Measurements from ENCODE around the gene WFDC10B. TPM values are rescaled to one million over a fixed set of nuclear protein-coding genes. Genes with fewer than 3 reads are reported as not detected.
A peak's percentile ranks its signal among the peaks of the same experiment; 100 is the strongest.
"Not testable (repeated sequence)": the region's sequence is repeated elsewhere in the genome, so short reads cannot be mapped to it uniquely, and the experiment has no call there.

Gene WFDC10B
- total RNA-seq, 1 experiment from 2014 or later = not detected

DNA sequence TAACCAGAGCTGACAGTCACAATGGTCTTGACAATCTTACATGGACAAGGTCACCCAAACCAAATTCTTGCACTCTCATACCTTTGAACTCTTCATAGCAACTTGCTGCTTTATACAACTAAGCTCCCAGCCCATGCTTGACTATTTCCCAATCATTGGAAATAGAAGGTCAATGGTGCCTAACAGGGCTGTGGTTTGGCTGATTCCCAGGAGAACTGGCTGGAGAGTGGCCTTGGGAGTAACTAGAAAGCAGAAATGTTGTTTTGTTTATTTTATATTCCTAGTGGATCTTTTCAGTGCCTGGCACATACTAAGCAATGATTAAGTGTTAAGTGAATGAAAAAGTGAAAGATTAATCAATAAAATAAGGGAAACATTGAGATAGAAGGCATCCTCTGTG lies 20.3 kb upstream of the WFDC10B start:
- TF ChIP-seq, protein P1, sequence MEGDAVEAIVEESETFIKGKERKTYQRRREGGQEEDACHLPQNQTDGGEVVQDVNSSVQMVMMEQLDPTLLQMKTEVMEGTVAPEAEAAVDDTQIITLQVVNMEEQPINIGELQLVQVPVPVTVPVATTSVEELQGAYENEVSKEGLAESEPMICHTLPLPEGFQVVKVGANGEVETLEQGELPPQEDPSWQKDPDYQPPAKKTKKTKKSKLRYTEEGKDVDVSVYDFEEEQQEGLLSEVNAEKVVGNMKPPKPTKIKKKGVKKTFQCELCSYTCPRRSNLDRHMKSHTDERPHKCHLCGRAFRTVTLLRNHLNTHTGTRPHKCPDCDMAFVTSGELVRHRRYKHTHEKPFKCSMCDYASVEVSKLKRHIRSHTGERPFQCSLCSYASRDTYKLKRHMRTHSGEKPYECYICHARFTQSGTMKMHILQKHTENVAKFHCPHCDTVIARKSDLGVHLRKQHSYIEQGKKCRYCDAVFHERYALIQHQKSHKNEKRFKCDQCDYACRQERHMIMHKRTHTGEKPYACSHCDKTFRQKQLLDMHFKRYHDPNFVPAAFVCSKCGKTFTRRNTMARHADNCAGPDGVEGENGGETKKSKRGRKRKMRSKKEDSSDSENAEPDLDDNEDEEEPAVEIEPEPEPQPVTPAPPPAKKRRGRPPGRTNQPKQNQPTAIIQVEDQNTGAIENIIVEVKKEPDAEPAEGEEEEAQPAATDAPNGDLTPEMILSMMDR (conservative IDR thresholded peaks at IDR 0.05) = no peak
- no peak for TF ChIP-seq EZH2 (IDR thresholded peaks at IDR 0.05; ENCODE audit: low read depth)
- Histone ChIP-seq H3K9me2 (ENCODE audit: insufficient read depth) (no peaks in the 10 kb centered on the region), H3F3A (ENCODE audit: insufficient read depth, low read depth) (no peaks in the 10 kb centered on the region; the same call in 1 of the 2 replicates), H3K27me3 (ENCODE audit: insufficient read depth, low read depth) (peaks cover 26% of the 10 kb centered on the region; the same call in 1 of the 2 replicates), H3K27ac (no peak overlapping the region), H3K4me1 (replicated peaks; ENCODE audit: insufficient read depth) (no peaks in the 10 kb centered on the region), H4K20me1 (ENCODE audit: insufficient read depth) (no peaks in the 10 kb centered on the region), H3K4me2 (no peak overlapping the region), H3K36me3 (ENCODE audit: low read depth) (no peaks in the 10 kb centered on the region), H2AFZ (no peak overlapping the region), H3K9me3 (ENCODE audit: insufficient read depth, low read depth) (peaks cover 3% of the 10 kb centered on the region; the same call in 1 of the 2 replicates), H3K79me2 (ENCODE audit: low read depth) (no peaks in the 10 kb centered on the region), H3K4me3 (no peak overlapping the region)
- peak in 1 of 2 experiments; percentile 50 for DNase-seq
- no TSS peak for BruUV-seq (replicated peaks)
- intact Hi-C loops (cut with micrococcal nuclease; ENCODE audit: unreplicated experiment) = no loop called here
- POLR2A ChIA-PET (ENCODE audit: unreplicated experiment) = no interaction called here
- CTCF ChIA-PET = no interaction called here

DNA sequence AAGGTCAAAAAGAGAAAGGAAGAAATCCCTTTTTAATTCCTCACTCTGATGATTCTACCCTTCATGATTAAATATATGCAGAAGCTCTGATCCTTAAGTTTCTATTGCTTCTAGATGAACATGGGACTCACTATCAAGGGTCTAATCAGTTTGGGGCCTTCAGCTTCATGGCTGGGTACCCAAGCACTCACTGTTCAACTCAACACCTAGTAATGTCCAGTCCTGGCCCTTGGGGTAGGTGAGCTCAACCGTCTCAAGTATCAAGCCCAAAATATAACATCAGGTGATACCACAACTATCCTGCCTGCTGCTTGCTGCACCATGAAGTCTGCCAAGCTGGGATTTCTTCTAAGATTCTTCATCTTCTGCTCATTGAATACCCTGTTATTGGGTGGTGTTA lies 17.2 kb upstream of the WFDC10B start, which contains the start of gene SPINT4:
Gene SPINT4, plus strand, starts transcription at position 301 of the 400 bp plus-strand sequence. Its CDS starts 21 bp downstream, at position 322.
- POLR2A ChIA-PET (ENCODE audit: unreplicated experiment) = no interaction called here
- BruUV-seq (replicated peaks) = no TSS peak
- H3K9me2 ChIP-seq (ENCODE audit: insufficient read depth) = no peaks in the 10 kb centered on the region
- CTCF ChIA-PET = no interaction called here
- H3K27ac ChIP-seq = no peak within 1 kb of the TSS
- DNase-seq = no peak
- TF ChIP-seq, protein P1 (conservative IDR thresholded peaks at IDR 0.05) = no peak
- no peak for TF ChIP-seq EZH2 (IDR thresholded peaks at IDR 0.05; ENCODE audit: low read depth)
- H3K4me3 ChIP-seq = no peak within 1 kb of the TSS
- no peaks in the 10 kb centered on the region for H3K9me3 ChIP-seq (ENCODE audit: insufficient read depth, low read depth)
- no peaks in the 10 kb centered on the region for H3K4me1 ChIP-seq (replicated peaks; ENCODE audit: insufficient read depth)
- no peaks in the 10 kb centered on the region; the same call in 1 of the 2 replicates for H3F3A ChIP-seq (ENCODE audit: insufficient read depth, low read depth)
- H3K27me3 ChIP-seq (ENCODE audit: insufficient read depth, low read depth) = peaks cover 26% of the 10 kb centered on the region; the same call in 1 of the 2 replicates
- intact Hi-C loops (cut with micrococcal nuclease; ENCODE audit: unreplicated experiment) = no loop called here
- H3K4me2 ChIP-seq = no peak within 1 kb of the TSS
- no peaks in the 10 kb centered on the region for H3K36me3 ChIP-seq (ENCODE audit: low read depth)
- H2AFZ ChIP-seq = no peak within 1 kb of the TSS
- no peaks in the 10 kb centered on the region for H4K20me1 ChIP-seq (ENCODE audit: insufficient read depth)
- no peaks in the 10 kb centered on the region for H3K79me2 ChIP-seq (ENCODE audit: low read depth)

DNA sequence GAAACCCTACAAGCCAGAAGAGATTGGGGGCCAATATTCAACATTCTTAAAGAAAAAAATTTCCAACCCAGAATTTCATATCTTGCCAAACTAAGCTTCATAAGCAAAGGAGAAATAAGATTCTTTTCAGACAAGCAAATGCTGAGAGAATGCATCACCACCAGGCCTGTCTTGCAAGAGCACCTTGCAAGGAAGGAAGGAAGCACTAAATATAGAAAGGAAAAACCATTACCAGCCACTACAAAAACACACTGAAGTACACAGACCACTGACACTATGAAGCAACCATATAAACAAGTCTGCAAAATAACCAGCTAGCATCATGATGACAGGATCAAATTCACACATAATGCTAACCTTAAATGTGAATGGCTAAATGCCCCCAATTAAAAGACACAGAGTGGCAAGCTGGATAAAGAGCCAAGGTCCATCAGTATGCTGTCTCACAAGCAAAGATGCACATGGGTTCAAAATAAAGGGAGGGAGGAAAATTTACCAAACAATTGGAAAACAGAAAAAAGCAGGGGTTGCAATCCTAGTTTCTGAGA lies 11.4 kb upstream of the WFDC10B start:
- DNase-seq; H2AFZ ChIP-seq; H3F3A ChIP-seq (ENCODE audit: insufficient read depth, low read depth); H4K20me1 ChIP-seq (ENCODE audit: insufficient read depth); BruUV-seq (replicated peaks); H3K4me1 ChIP-seq (replicated peaks; ENCODE audit: insufficient read depth); H3K4me2 ChIP-seq; H3K36me3 ChIP-seq (ENCODE audit: low read depth); CTCF ChIA-PET; H3K9me3 ChIP-seq (ENCODE audit: insufficient read depth, low read depth); H3K27ac ChIP-seq; H3K4me3 ChIP-seq; POLR2A ChIA-PET (ENCODE audit: unreplicated experiment); H3K27me3 ChIP-seq (ENCODE audit: insufficient read depth, low read depth); H3K9me2 ChIP-seq (ENCODE audit: insufficient read depth); intact Hi-C loops (cut with micrococcal nuclease; ENCODE audit: unreplicated experiment); H3K79me2 ChIP-seq (ENCODE audit: low read depth): not testable (repeated sequence)

DNA sequence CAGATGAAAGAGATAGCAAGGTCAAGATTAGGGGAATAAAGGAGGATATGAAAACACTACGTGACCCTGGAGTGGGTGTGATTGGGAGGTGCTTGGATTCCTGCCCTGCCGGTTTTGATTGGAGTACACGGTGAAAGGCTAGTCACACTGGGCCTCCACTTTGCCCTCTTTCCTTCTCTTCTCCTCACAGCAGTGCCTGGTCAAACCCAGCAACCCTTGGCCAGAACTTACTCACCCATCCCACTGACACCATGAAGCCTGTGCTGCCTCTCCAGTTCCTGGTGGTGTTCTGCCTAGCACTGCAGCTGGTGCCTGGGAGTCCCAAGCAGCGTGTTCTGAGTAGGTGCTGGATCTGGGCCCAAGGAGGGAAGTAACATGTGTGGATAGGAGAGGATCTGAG lies 2.9 kb downstream of the WFDC10B start, which contains the start of gene WFDC13:
Gene WFDC13, plus strand, starts transcription at position 166 of the 400 bp plus-strand sequence. Its CDS starts 86 bp downstream, at position 252.
- no peak for DNase-seq
- no peak within 1 kb of the TSS for H2AFZ ChIP-seq
- H3K4me2 ChIP-seq = no peak within 1 kb of the TSS
- TF ChIP-seq, protein P1 (conservative IDR thresholded peaks at IDR 0.05) = no peak
- TF ChIP-seq EZH2 (IDR thresholded peaks at IDR 0.05; ENCODE audit: low read depth) = no peak
- intact Hi-C loops (cut with micrococcal nuclease; ENCODE audit: unreplicated experiment) = no loop called here
- no peak within 1 kb of the TSS for H3K4me3 ChIP-seq
- no peak within 1 kb of the TSS for H3K27ac ChIP-seq
- H4K20me1 ChIP-seq (ENCODE audit: insufficient read depth) = no peaks in the 10 kb centered on the region
- H3K4me1 ChIP-seq (replicated peaks; ENCODE audit: insufficient read depth) = peaks cover 7% of the 10 kb centered on the region; the same call in 1 of the 2 replicates
- POLR2A ChIA-PET (ENCODE audit: unreplicated experiment) = no interaction called here
- peaks cover 2% of the 10 kb centered on the region; the same call in 1 of the 2 replicates for H3K9me3 ChIP-seq (ENCODE audit: insufficient read depth, low read depth)
- H3K27me3 ChIP-seq (ENCODE audit: insufficient read depth, low read depth) = no peaks in the 10 kb centered on the region
- CTCF ChIA-PET = no interaction called here
- peaks cover 5% of the 10 kb centered on the region; the same call in 1 of the 2 replicates for H3F3A ChIP-seq (ENCODE audit: insufficient read depth, low read depth)
- no peaks in the 10 kb centered on the region for H3K9me2 ChIP-seq (ENCODE audit: insufficient read depth)
- no TSS peak for BruUV-seq (replicated peaks)
- H3K36me3 ChIP-seq (ENCODE audit: low read depth) = no peaks in the 10 kb centered on the region
- H3K79me2 ChIP-seq (ENCODE audit: low read depth) = no peaks in the 10 kb centered on the region
